Pancreas (tissue), 10 donors: Measurements from ENCODE around the gene CCDC170. TPM values are rescaled to one million over a fixed set of nuclear protein-coding genes. Genes with fewer than 3 reads are reported as not detected.

Source experiments
- ATAC-seq, 4 donors: fragments of 200-7000 bp; cut with Tn5 transposase; one replicate each; pipeline versions ENCODE4 v1.8.0 to v1.9.1; 2020; ENCODE audit warnings: mild to moderate bottlenecking in 4 of 4, moderate library complexity in 4 of 4
- DNase-seq, 6 donors: peaks; one replicate each; pipeline ENCODE4 v3.0.0-alpha.2; 2020
- FAIRE-seq: peaks from 2 replicates; lab custom pipeline; 2012; peaks lifted over from hg19 to GRCh38; lab: Jason Lieb, UNC
- H3K27ac ChIP-seq, 4 donors: fragments of 200-600 bp; sonication (generic); 1 replicate in 3 of 4; 2 replicates in 1 of 4; pipeline versions ENCODE4 v1.5.0 to v1.8.0; 2020
- H3K27me3 ChIP-seq, 4 donors: fragments of 200-600 bp; one replicate each; pipeline ENCODE4 v1.8.0; 2021
- H3K36me3 ChIP-seq, 3 donors: fragments of 200-600 bp; sonication (generic) in 1 of 3; one replicate each; pipeline versions ENCODE4 v1.5.0 to v1.8.0; 2020 to 2021
- H3K4me1 ChIP-seq, 3 donors: fragments of 200-600 bp; one replicate each; pipeline ENCODE4 v1.8.0; 2021
- H3K4me3 ChIP-seq, 4 donors: fragments of 200-600 bp; sonication (generic) in 2 of 4; one replicate each; pipeline versions ENCODE4 v1.5.0 to v1.8.0; 2020 to 2021
- H3K9me3 ChIP-seq, 4 donors: fragments of 200-600 bp; one replicate each; pipeline ENCODE4 v1.8.0; 2021
- CTCF ChIP-seq, 4 donors: fragments of 200-600 bp; sonication (generic) in 3 of 4; IDR thresholded peaks; one replicate each; pipeline versions ENCODE4 v1.5.0 to v1.8.0; 2021; ENCODE audit warnings: antibody characterized with exemption in 4 of 4
- WGBS, 2 donors: extraction: QIAGEN DNeasy Blood & Tissue Kit; methylation state at CpG; one replicate each; pipeline ENCODE4 v1.1.7; 2013; 5-methylcytosine and 5-hydroxymethylcytosine counted together
- intact Hi-C, 3 donors: fragments of 100-400 bp; cut with DNase I; formaldehyde crosslinking; loops; one replicate each; pipeline versions ENCODE4 v1.11.1 to v1.14.2; 2022
- polyA plus RNA-seq, 2 donors: library from polyadenylated mRNA; stranded (reverse); fragments of 200-250 nt; gene quantifications; one replicate each; pipeline ENCODE4 v1.2.3, GENCODE V29; 2013
- total RNA-seq, 6 donors: library from RNA; stranded (reverse); fragmentation: NEBNext Ultra II Directional in 4 of 6; extraction: Animal tissue kit (Norgen Biotek cat#: 25700) in 4 of 6; gene quantifications; one replicate each; pipeline versions ENCODE4 v1.2.1 to v1.2.4, GENCODE V29; 2021 to 2023
- donor health status: healthy with polysubstance abuse.
- donor health status: DM: no; HTN: no; CAD: no; lungs with moderate emphysema.
- donor health status: DM: no; HTN: no; CAD: no.
- donor health status: control.
- donor health status: control.
- donor health status: Bipolar disorder and iron deficiency.
- donor health status: DM: yes; HTN: yes; CAD: no.
- donor health status: DM: no; HTN: no; CAD: no.
- donor health status: DM: no; HTN: no; CAD: no.
- donor health status: DM: yes; HTN: yes; CAD: no.

Gene CCDC170
- total and polyA plus RNA-seq, 8 donors: 0.03 to 0.81 (median 0.40) TPM; not detected in 1

GRCh38 chr6:151550618-151551017 lies 56.8 kb downstream of the CCDC170 start:
- H3K9me3 ChIP-seq: no peaks in the 10 kb centered on the region
- H3K27me3 ChIP-seq: no peaks in the 10 kb centered on the region
- H3K36me3 ChIP-seq: no peaks in the 10 kb centered on the region
- DNase-seq (no peak), ATAC-seq (no peak), FAIRE-seq (no peak)
- no peaks in the 10 kb centered on the region for H3K4me1 ChIP-seq
- H3K4me3 ChIP-seq: no peak overlapping the region
- TF ChIP-seq CTCF (IDR thresholded peaks at IDR 0.05): no peak
- H3K27ac ChIP-seq: no peak overlapping the region
- WGBS, 2 donors: 79 to 87% methylated on average over 3 of the region's 3 CpGs
- intact Hi-C loops: no loop called here

- H3K27ac ChIP-seq: no peak overlapping the region
- H3K27me3 ChIP-seq: no peaks in the 10 kb centered on the region
- DNase-seq (no peak), ATAC-seq (no peak), FAIRE-seq (no peak)
- no peak overlapping the region for H3K4me3 ChIP-seq
- TF ChIP-seq CTCF (IDR thresholded peaks at IDR 0.05): no peak
- no peaks in the 10 kb centered on the region for H3K9me3 ChIP-seq
- intact Hi-C loops: no loop called here
- WGBS, 2 donors: 47 to 56% methylated on average over 6 of the region's 6 CpGs
- no peaks in the 10 kb centered on the region for H3K4me1 ChIP-seq
- no peaks in the 10 kb centered on the region for H3K36me3 ChIP-seq
These were observed 57.5 kb downstream of the CCDC170 start for GRCh38 chr6:151551223-151551857.

- ATAC-seq (no peak), FAIRE-seq (no peak), DNase-seq (no peak)
- Histone ChIP-seq H3K27ac (no peak overlapping the region), H3K4me3 (no peak overlapping the region), H3K9me3 (no peaks in the 10 kb centered on the region), H3K27me3 (no peaks in the 10 kb centered on the region), H3K4me1 (no peaks in the 10 kb centered on the region), H3K36me3 (no peaks in the 10 kb centered on the region)
- TF ChIP-seq CTCF (IDR thresholded peaks at IDR 0.05): no peak
- WGBS, 2 donors: 66 to 77% methylated on average over 3 of the region's 3 CpGs
- intact Hi-C loops: no loop called here
These were observed 59.8 kb downstream of the CCDC170 start for GRCh38 chr6:151553416-151554165.

GRCh38 chr6:151561238-151561637 lies 67.4 kb downstream of the CCDC170 start:
- intact Hi-C loops: no loop called here
- no peaks in the 10 kb centered on the region for H3K4me1 ChIP-seq
- H3K27me3 ChIP-seq: no peaks in the 10 kb centered on the region
- no peak overlapping the region for H3K4me3 ChIP-seq
- no peak overlapping the region for H3K27ac ChIP-seq
- FAIRE-seq (no peak), DNase-seq (no peak), ATAC-seq (no peak)
- H3K36me3 ChIP-seq: no peaks in the 10 kb centered on the region
- no peaks in the 10 kb centered on the region for H3K9me3 ChIP-seq
- no peak for TF ChIP-seq CTCF (IDR thresholded peaks at IDR 0.05)

GRCh38 chr6:151564654-151565053 lies 70.8 kb downstream of the CCDC170 start:
- no peak overlapping the region for H3K4me3 ChIP-seq
- H3K4me1 ChIP-seq: no peaks in the 10 kb centered on the region
- H3K36me3 ChIP-seq: no peaks in the 10 kb centered on the region
- TF ChIP-seq CTCF (IDR thresholded peaks at IDR 0.05): no peak
- no peak overlapping the region for H3K27ac ChIP-seq
- 55 to 70% methylated on average over 4 of the region's 4 CpGs for WGBS, 2 donors
- FAIRE-seq: no peak
- intact Hi-C loops: no loop called here
- DNase-seq: no peak
- H3K9me3 ChIP-seq: no peaks in the 10 kb centered on the region
- ATAC-seq: no peak
- no peaks in the 10 kb centered on the region for H3K27me3 ChIP-seq
